Ureter (tissue), 1 donor: ENCODE measurements around the gene SRSF6. TPM values are rescaled to one million over a fixed set of nuclear protein-coding genes. Genes with fewer than 3 reads are reported as not detected.
"Not testable (repeated sequence)": the region's sequence is repeated elsewhere in the genome, so short reads cannot be mapped to it uniquely, and the experiment has no call there.

Experiments used
- DNase-seq: peaks from one replicate; pipeline ENCODE4 v3.0.0-alpha.2; 2020; ENCODE audit warnings: low spot score
- total RNA-seq: library from RNA; stranded (reverse); gene quantifications from one replicate; pipeline ENCODE4 v1.2.4, GENCODE V29; 2023
- donor health status: DM: yes; HTN: yes; CAD: no.

Gene SRSF6
- total RNA-seq, 1 donor from 2014 or later, result 192 TPM

DNA sequence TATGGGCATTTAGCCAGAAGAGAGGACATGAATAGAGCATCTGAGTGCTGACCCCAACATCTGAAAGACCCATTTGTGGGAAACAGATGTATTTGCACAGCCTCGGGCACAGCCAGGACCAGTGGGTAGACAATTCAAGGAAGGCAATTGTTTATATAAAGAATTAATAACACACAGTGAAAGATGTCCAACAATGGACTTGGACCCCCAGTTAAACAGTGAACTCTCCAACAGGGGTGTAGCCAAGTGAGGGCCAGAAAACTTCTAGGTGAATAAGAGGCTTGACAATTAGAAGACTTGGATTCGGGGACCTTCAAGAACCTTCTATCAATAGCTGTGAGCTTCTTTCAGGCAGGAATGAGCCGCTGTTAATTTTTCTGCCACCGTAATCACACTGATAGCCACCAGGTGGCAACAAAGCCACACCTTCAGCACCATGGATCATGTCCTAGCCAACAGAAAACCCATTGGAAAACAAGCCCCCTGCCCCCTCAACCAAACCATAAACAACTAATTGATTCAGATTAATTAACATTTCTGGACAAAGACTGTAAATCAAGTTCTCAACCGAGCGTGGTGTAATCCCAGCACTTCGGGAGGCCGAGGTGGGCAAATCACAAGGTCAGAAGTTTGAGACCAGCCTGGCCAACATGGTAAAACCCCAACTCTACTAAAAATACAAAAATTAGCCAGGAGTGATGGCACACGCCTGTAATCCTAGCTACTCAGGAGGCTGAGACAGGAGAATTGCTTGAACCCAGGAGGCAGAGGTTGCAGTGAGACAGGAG is 8.8 kb upstream of the SRSF6 start:
- peak; percentile 49 for DNase-seq

DNA sequence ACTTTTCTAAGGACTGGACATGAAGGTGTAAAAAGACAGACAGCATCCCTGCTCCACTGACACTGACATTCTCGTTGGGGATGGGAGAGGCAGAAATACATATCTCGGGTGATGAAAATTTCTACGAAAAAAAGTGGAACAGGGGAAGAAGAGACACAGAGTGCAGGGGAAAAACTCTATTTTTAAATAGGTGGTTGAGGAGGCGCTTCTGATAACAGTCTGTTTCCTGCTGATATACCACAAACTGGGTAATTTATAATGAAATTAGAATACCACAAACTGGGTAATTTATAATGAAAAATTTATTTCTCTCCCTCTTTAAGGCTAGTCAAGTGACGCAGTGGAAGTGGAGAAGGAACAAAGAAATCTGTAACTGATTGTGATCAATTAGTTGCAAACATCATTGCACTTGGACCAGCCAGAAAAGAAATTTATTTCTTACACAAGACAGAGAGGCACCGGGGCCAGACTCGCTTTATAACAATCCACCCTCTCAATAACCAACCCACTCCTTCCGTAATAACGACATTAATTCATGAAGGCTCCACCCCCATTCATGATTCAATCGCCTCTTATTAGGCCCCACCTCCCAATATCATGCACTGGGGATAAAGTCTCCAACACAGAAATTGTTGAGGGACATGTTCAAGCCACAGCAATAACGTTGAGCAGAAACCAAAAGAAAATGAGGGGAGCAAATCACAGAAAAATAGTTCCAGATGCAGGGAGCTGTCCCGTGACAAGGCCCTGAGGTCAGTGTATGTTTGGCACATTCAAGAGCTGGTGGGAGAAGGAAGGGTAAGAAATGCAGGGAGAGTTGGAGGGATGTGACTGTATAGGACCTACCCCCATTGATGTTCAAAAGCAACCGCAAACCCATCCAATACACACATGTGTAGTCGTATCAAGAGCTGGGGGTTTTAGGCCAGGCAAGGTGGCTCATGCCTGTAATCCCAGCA is 6.6 kb upstream of the SRSF6 start:
- no peak for DNase-seq

DNA sequence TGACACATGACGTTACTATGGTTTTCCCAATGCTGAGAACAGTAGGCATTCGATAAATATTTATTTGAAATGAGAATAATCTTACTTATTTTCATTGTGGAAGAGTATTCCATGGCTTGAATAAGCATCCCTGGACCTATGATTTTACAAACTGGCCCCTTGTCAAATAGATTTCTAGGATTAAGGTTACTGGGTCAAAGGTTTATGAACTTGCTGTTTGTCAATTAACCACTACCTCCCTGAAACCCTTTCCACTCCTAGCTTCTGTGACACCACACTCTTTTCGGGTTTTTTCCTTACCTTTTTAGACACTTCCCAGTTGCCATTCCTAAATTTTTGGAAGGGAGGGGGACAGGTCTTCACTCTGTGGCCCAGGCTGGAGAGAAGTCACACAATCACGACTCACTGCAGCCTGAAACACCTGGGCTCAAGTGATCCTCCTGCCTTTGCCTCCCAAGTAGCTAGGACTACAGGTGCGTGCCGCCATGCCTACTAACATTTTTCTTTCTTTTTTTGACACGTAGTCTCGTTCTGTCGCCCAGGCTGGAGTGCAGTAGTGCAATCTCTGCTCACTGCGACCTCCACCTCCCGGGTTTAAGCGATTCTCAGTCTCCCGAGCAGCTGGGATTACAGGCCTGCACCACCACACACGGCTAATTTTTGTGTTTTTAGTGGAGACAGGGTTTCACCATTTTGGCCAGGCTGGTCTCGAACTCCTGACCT is 5.1 kb upstream of the SRSF6 start:
- DNase-seq, result no peak

DNA sequence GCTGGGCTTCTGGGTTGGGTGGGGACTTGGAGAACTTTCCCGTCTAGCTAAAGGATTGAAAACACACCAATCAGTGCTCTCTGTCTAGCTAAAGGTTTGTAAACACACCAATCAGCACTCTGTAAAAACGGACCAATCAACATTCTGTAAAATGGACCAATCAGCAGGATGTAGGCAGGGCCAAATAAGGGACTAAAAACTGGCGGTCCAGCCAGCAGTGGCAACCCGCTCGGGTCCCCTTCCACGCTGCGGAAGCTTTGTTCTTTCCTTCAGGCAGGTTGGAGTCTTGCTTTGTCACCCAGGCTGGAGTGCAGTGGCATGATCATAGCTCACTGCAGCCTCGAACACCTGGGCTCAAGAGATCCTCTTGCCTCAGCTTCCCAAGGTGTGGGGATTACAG is 1.4 kb upstream of the SRSF6 start:
- not testable (repeated sequence) for DNase-seq

DNA sequence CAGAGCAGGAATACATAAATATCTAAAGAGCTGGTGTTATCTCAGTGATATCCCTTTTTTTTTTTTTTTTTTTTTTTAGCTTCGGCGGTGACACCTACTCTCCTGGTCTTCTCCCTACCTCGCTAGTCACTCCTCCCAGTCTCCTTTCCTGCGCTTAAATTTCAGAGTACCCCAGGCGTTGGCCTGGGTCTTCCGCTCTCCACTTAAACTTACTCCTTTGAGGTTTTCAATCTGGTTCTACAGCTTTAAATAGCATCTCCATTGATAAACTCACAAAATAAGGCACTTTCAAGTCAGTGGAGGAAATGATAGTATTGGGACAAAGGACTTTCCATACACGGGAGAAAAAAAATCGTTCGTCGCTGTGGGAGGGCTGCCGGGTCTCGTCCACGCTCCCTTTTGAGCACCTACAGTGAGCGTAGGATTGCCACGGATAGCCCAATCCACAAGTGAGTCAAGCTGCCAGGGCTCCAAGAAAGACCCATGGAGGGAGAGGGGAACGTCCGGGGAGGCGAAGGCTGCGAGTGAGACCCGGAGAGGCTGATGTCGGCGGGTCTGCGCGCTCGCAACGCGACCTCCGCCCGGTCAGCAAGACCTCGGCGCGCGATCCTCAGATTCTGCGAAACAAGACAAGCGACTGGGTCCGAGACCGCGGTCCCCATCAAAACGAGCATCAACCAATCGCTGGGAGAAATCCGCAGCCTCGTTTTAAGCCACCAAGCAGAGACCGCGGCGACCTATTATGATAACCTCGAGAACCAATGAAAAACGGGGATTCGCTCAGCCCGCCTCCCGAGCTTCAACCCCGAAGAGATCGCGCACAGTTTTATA is 672 bp upstream of the SRSF6 start:
- DNase-seq, result peak; percentile 93

DNA sequence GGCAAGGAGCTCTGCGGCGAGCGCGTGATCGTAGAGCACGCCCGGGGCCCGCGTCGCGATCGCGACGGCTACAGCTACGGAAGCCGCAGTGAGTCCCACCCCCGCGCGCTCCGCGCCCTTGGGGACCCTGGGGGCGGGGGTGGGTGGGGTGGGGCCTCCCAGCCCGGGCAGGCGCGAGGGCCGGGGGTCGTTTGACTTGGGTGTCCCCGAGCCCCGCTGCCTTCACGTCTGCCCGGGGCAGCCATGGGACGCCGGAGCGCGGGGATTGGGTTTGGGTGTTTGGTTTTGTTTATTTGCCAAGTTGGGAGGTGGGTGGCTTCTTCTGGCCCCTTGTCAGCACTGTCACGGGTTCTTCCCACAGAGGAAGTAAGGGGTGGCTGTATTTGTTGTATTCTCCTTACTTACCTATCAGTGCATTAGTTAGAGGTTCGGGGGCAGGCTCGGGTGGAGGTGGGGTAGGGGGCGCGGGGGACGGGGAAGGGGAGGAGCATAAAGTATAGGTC is 777 bp downstream of the SRSF6 start:
- no peak for DNase-seq

DNA sequence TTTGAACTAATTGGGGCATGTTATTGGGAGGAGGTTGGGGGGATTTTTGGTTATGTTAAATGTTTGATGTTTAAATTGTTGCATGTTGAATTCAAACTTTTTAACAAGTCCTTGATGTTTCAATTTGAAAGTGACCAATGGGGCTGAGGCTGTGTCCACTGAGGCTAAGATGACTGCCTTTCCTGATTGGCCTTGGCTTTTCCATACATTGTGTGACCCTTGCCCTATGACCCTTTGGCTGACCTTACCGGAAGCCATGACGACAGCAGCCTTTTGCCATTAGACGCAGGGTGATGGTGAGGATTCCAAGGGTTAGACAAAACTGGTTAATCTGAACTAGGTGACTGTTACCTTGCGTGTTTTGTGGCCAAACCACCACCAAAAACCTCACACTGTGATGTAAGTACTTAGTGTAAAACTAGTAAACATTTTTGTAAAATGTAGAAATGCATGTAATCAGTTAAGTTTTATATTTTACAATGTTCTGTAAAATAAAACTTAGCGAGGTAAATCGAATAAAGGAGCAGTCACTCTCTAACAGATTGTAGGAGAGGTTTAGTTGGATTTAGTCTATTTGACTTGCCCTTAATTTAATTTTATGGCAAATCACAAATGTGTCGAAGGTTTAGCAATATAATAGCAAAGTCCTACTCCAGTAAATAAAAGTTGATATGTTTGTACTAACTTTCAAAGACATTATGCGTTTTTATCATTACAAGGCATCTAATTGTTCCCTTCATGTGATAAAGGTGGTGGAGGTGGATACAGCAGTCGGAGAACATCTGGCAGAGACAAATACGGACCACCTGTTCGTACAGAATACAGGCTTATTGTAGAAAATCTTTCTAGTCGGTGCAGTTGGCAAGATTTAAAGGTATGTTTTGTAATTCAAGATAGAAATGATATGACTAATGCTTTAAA is 1.6 kb downstream of the SRSF6 start:
- DNase-seq, result no peak

DNA sequence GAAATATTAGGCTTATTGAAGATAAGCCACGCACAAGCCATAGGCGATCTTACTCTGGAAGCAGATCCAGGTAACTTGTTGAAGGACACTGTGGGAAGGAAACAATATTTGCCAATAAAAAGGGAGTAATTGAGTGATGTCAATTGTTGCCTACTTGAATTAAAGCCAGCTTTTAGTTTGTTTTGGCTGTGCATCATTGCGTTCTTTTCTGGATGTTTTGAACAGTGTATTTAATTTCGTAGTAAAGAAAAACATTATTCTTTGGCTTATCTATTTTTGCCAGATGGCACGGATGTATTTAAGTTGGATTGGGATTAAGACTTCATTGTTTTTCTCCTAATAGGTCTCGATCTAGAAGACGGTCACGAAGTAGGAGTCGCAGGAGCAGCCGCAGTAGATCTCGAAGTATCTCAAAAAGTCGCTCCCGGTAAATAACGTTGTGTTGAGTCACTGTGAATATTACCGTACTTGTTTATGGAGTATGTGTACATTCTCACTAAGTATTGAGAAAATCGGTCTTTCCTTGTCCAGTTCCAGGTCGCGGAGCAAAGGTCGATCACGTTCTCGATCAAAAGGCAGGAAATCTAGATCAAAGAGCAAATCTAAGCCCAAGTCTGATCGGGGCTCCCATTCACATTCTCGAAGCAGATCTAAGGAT is 2.6 kb downstream of the SRSF6 start:
- no peak for DNase-seq

DNA sequence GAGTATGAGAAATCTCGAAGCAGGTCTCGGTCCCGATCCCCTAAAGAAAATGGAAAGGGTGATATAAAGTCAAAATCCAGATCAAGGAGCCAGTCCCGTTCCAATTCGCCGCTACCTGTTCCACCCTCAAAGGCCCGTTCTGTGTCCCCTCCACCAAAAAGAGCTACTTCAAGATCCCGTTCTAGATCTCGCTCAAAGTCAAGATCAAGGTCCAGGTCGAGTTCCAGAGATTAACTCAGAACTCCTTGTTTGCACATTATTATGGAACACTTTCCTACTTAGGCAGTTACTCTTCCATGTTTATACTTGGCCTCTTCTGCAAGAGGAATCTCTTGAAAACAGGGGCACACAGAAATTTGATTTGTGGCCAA is 3.1 kb downstream of the SRSF6 start:
- DNase-seq, result no peak

DNA sequence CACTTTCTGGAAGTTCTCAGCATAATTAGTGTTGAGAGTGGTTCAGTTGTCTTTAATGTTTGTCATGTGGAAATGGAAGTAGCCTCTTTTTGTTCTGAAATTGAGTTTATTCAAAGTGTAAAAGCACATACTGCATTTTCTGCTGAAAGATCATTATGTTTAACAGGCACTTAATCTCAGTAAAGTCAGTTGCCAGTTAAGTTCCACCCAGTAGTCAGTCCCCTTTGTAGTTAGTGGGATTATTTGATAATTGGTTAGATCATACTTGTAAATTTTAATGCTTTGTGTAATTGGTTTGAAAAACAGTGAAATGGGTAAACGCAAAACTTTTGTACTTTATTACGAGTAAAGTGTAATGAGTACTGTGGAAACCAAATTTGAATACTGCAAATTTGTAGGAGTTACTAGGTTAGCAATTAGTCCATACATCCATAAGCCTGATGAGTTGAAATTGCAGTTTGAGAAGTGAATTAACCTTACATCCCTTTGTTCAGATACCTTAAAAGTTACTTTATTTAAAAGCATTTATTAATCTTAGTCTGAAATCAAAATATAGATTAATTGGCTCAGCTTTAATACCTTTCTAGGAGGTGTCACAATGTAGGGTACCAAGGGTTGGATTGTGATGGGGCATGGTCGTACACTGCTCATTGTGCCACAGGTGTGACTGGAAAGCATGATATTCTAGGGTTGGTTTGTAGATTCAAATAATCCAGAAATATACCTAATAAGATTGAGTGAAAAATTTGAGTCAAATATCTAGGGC is 4.4 kb downstream of the SRSF6 start:
- DNase-seq, result no peak

DNA sequence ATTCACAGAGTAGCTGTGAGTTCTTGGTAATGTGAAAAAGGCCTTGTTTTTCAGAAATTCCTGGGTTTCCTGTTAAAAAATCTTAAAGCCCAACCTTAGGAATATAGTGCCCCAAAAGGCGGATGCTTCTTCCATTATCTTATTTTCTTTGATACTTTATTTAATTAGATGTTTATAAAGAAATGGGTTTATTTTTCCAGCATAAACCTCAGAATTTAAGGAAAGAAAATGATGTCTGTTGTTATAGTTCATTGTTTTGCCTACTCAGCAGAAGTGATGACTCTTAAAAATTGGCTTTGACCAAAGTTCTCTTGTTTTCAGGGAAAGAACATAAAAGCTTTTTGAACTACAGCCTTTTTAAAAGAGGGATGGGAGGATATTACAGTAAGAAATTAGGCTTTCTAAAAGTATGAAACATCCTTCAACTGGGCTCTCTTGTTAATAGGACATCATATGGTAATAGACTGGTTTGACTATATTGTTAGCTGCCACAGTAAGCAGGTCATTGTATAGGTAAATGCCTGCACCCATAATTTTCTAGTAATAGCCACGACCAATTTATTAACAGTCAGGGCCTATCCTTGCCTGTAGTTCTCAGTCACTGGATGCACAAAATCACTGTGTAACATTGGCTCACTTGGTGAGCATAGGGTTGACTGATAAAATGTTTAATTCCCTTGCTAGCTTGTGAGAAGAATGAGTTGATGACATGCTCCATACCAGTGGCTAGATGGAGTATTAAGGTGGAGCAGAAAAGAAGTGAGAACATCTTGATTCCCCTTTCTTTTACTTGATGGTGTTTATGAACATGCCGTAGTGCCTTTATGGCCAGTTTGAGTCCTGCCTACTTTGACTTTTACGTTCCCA is 5.2 kb downstream of the SRSF6 start:
- DNase-seq, result no peak

DNA sequence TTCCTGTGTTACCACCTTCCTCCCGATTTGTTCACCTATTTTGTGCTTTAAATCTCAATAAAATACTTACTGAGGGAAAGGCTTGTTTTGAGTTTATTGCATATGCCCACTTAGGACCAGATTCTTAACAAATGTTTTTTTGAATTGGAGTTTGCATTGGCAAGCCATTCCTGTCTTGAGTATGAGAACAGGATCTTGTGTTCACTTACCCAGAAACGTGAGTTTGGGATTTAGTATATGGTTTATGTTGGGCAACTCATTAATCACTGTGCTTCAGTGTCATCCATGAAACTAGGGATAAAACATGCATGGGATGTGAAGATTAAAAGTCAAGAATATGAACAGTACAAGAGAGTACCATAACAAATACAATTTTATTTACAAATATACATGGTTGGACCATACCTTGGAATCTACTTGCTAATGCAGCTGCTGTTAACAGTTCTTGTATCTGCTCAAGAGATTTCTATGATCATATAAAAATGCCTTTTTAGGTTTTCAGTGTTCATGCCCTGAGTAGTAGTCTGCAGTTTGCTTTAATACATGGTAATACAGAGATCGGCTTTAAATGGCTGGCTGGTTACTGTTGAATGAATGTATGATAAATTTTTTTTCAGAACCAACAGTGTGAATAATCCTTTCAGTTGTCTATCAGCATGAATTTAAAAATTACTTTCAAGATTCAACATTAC is 6.0 kb downstream of the SRSF6 start:
- DNase-seq, result no peak

DNA sequence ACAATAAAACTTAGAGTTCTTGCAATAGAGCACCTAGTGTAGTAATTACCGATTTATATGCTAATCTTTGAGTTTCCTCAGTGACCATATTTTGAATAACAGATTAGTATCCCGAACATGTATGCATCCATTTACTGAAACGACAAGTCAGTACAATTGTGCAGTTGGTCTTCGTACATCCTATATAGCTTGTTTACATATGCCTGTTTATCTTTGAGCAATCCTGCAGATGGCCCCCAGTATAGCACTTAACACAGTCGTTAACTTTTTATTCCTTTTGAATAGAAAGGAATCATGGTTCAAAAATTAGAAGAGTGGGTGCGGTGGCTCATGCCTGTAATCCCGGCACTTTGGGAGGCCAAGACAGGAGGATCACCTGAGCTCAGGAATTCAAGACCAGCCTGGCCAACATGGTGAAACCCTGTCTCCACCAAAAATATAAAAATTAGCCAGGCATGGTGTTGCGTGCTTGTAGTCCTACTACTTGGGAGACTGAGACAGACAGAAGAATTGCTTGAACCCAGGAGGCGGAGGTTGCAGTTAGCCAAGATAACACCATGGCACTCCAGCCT is 6.6 kb downstream of the SRSF6 start:
- no peak for DNase-seq

DNA sequence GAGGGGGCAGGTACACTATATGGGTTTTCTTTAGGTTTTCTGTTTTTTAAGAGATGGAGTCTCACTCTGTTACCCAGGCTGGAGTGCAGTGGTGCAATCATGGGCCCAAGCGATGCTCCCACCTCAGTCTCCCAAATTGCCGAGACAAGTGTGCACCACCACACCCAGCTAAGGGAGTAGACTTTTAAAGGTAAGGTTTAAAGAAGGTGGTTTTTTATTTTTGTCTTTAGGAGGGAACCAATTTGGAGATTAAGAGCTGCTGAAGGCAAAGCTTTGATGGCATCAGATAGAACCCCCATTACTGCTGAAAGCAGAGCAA is 7.9 kb downstream of the SRSF6 start:
- DNase-seq, result no peak

DNA sequence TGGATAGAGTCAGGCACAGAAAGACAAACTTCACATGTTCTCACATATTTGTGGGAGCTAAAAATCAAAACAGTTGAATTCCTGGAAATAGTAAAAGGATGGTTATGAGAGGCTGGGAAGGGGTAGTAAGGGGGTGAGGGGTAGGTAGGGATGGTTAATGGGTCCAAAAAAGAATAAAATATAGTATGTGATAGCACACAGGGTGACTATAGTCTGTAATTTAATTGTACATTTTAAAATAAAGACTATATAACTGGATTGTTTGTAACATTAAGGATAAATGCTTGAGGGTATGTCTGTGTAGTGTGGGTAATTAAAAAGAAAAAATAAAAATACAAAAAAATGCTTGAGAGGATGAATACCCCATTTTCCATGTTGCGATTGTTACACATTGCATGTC is 9.9 kb downstream of the SRSF6 start:
- DNase-seq, result no peak

DNA sequence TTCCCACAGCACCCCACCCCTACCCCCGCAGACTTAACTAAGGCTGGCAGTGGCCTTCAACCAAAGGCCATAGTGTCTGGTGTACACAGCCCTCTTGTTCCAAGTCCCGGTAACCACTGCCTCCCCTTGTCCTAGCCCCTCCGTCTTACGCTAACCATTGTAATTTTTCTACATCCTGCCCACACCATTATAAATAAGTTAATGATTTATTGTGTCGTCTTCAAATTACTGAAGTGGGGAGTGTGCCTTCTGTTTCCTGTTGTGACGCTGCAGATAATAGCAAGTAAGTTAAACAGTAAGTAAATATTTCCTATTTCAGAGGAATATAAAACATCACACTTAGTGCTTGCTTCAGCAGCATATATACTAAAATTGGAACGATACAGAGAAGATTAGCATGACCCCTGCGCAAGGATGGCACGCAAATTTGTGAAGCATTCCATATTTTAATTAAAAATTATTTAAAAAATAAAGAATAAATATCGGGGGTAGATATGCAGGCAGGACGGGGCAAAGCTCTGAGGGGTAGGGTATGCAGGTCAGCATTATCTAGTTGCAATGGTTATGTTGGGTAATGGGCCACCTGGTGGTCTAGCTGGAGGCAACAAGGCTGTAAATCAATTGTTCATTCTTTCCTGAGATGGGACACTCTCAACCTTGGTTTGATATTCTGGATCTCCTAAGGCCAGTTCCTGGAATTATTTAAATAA is 15.1 kb downstream of the SRSF6 start:
- no peak for DNase-seq

DNA sequence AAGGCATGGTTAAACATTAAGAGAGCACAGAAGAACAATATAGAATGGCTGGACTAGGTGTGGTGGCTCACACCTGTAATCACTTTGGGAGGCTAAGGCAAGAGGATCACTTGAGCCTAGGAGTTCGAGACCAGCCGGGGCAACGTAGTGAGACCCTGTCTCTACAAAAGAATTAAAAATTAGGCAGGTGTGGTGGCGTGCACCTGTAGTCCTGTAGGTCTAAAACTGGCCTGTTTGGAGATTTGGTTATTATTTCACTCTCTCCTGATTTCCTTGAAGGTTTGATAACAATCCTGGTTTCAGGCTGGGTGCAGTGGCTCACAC is 15.6 kb downstream of the SRSF6 start:
- DNase-seq, result no peak
